H1 (cell line): Measurements from ENCODE around the gene ZRANB1. TPM values are rescaled to one million over a fixed set of nuclear protein-coding genes. Genes with fewer than 3 reads are reported as not detected.

ENCODE experiments used
- BACH1 ChIP-seq: IDR thresholded peaks from 2 replicates; pipeline ENCODE4 v1.6.1; 2012; ENCODE audit warnings: low read length, improper control_type of control experiment
- EGR1 ChIP-seq: IDR thresholded peaks from 2 replicates; pipeline ENCODE4 v1.6.1; 2011; ENCODE audit warnings: low read depth, low read length, borderline replicate concordance
- JUND ChIP-seq: IDR thresholded peaks from 2 replicates; pipeline ENCODE4 v1.6.1; 2011; ENCODE audit warnings: mild to moderate bottlenecking, improper control_type of control experiment, low read length
- NRF1 ChIP-seq: IDR thresholded peaks from 2 replicates; pipeline ENCODE4 v1.6.1; 2011; ENCODE audit warnings: mild to moderate bottlenecking, low read depth, low read length, improper control_type of control experiment
- SIX5 ChIP-seq: IDR thresholded peaks from 2 replicates; pipeline ENCODE4 v1.6.1; 2011; ENCODE audit warnings: mild to moderate bottlenecking, low read depth, low read length
- SUZ12 ChIP-seq: fragments of 200-600 bp; sonication (generic); IDR thresholded peaks from 2 replicates; pipeline ENCODE4 v1.6.1; 2012; ENCODE audit warnings: mild to moderate bottlenecking, inconsistent platforms, low read length, moderate library complexity, mixed read lengths
- ZNF274 ChIP-seq: IDR thresholded peaks from 2 replicates; pipeline ENCODE4 v1.7.0; 2012; ENCODE audit warnings: low read length, borderline replicate concordance; ENCODE audit errors: extremely low read depth
- polyA plus RNA-seq, 7 experiments: library from polyadenylated mRNA; depleted of rRNA in 3 of 7; stranded (reverse) in 5 of 7; unstranded in 2 of 7; fragments of >200 nt in 5 of 7; fragments of 200-250 nt in 2 of 7; gene quantifications; 1 replicate in 5 of 7; 2 replicates in 1 of 7; 4 replicates in 1 of 7; pipeline versions ENCODE4 v1.2.1 to v1.2.3, GENCODE V29; 2011 to 2013; ENCODE audit warnings: missing spikeins in 2 of 7, mixed read lengths in 2 of 7
- total RNA-seq: library from RNA; stranded (reverse); fragmentation: NEBNext Ultra II Directional; extraction: Animal tissue kit (Norgen Biotek cat#: 25700); gene quantifications from 2 replicates; pipeline ENCODE4 v1.2.1, GENCODE V29; 2021
- TF ChIP-seq, protein P1 (sequence below): fragments of 300-600 bp; sonication (generic); IDR thresholded peaks from 2 replicates; pipeline ENCODE4 v1.7.1; 2012; ENCODE audit warnings: low read length, moderate library complexity, mild to moderate bottlenecking, inconsistent platforms; ENCODE audit not compliant: insufficient replicate concordance
- TF ChIP-seq, protein P2 (sequence below): IDR thresholded peaks from 2 replicates; pipeline ENCODE4 v1.6.1; 2011; ENCODE audit warnings: low read length, improper control_type of control experiment

ZRANB1 gene
- total and polyA plus RNA-seq, 2 of the 8 experiments (the other 6 are each of a cell fraction or from before 2014, with no cell fraction given): 6.1 to 19.9 TPM

DNA sequence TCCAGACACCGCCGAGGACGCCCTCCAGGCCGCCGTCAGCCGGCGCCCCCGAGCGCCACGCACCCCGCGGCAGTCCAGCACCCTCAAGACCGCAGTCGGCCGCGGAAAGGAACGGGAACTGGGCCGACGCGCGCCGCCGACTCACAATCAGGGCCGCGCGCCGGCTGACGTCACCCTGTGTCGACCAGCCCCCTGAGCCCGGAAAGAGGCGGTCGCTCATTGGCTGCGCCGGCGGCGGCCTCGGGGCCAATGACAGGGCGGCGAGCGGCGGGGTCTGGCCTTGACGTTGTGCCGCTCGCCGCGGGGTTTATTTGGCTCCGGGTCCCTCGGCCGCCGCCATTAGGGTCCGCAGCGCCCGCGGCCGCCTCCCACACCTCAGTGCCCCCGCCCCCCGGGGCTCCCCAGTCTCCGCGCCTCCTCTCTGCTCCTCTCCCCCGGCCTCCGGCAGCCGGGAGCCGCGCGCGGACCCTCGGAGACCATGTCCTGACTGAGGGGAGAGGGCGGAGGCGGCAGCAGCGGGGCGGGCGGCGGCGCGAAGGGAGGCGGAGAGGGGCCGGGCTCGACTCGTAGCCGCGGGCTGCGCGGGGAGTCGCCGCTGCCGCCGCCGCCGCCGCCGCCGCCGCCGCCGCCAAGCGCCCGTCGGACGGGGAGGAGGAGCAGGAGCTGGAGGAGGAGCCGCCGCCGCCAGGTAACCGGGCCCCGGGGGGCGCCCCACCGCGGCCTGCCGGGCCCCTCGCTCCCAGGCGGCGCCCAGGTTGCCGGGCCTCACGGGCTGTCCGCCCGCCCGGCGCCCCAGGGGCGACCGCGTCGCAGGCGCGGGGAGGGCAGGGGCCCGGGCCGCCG, 25.1 kb upstream of the ZRANB1 start (continued):
- TF ChIP-seq, protein P1, sequence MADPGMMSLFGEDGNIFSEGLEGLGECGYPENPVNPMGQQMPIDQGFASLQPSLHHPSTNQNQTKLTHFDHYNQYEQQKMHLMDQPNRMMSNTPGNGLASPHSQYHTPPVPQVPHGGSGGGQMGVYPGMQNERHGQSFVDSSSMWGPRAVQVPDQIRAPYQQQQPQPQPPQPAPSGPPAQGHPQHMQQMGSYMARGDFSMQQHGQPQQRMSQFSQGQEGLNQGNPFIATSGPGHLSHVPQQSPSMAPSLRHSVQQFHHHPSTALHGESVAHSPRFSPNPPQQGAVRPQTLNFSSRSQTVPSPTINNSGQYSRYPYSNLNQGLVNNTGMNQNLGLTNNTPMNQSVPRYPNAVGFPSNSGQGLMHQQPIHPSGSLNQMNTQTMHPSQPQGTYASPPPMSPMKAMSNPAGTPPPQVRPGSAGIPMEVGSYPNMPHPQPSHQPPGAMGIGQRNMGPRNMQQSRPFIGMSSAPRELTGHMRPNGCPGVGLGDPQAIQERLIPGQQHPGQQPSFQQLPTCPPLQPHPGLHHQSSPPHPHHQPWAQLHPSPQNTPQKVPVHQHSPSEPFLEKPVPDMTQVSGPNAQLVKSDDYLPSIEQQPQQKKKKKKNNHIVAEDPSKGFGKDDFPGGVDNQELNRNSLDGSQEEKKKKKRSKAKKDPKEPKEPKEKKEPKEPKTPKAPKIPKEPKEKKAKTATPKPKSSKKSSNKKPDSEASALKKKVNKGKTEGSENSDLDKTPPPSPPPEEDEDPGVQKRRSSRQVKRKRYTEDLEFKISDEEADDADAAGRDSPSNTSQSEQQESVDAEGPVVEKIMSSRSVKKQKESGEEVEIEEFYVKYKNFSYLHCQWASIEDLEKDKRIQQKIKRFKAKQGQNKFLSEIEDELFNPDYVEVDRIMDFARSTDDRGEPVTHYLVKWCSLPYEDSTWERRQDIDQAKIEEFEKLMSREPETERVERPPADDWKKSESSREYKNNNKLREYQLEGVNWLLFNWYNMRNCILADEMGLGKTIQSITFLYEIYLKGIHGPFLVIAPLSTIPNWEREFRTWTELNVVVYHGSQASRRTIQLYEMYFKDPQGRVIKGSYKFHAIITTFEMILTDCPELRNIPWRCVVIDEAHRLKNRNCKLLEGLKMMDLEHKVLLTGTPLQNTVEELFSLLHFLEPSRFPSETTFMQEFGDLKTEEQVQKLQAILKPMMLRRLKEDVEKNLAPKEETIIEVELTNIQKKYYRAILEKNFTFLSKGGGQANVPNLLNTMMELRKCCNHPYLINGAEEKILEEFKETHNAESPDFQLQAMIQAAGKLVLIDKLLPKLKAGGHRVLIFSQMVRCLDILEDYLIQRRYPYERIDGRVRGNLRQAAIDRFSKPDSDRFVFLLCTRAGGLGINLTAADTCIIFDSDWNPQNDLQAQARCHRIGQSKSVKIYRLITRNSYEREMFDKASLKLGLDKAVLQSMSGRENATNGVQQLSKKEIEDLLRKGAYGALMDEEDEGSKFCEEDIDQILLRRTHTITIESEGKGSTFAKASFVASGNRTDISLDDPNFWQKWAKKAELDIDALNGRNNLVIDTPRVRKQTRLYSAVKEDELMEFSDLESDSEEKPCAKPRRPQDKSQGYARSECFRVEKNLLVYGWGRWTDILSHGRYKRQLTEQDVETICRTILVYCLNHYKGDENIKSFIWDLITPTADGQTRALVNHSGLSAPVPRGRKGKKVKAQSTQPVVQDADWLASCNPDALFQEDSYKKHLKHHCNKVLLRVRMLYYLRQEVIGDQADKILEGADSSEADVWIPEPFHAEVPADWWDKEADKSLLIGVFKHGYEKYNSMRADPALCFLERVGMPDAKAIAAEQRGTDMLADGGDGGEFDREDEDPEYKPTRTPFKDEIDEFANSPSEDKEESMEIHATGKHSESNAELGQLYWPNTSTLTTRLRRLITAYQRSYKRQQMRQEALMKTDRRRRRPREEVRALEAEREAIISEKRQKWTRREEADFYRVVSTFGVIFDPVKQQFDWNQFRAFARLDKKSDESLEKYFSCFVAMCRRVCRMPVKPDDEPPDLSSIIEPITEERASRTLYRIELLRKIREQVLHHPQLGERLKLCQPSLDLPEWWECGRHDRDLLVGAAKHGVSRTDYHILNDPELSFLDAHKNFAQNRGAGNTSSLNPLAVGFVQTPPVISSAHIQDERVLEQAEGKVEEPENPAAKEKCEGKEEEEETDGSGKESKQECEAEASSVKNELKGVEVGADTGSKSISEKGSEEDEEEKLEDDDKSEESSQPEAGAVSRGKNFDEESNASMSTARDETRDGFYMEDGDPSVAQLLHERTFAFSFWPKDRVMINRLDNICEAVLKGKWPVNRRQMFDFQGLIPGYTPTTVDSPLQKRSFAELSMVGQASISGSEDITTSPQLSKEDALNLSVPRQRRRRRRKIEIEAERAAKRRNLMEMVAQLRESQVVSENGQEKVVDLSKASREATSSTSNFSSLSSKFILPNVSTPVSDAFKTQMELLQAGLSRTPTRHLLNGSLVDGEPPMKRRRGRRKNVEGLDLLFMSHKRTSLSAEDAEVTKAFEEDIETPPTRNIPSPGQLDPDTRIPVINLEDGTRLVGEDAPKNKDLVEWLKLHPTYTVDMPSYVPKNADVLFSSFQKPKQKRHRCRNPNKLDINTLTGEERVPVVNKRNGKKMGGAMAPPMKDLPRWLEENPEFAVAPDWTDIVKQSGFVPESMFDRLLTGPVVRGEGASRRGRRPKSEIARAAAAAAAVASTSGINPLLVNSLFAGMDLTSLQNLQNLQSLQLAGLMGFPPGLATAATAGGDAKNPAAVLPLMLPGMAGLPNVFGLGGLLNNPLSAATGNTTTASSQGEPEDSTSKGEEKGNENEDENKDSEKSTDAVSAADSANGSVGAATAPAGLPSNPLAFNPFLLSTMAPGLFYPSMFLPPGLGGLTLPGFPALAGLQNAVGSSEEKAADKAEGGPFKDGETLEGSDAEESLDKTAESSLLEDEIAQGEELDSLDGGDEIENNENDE: no peak
- TF ChIP-seq, protein P2, sequence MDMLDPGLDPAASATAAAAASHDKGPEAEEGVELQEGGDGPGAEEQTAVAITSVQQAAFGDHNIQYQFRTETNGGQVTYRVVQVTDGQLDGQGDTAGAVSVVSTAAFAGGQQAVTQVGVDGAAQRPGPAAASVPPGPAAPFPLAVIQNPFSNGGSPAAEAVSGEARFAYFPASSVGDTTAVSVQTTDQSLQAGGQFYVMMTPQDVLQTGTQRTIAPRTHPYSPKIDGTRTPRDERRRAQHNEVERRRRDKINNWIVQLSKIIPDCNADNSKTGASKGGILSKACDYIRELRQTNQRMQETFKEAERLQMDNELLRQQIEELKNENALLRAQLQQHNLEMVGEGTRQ: no peak
- TF ChIP-seq NRF1 (no peak), EGR1 (no peak), SIX5 (no peak), ZNF274 (no peak), JUND (peak; percentile 78; the same call in 1 of the 2 replicates), BACH1 (no peak), SUZ12 (no peak)
